ENCODE measurements around the gene SLC2A4RG.

- TF ChIP-seq CCAR2 (optimal IDR thresholded peaks at IDR 0.05; ENCODE audit: low read depth, low read length) (no peak), POLR2A (IDR thresholded peaks at IDR 0.05; ENCODE audit: insufficient read depth in 1 of 2, low read depth in 2 of 2, low read length in 2 of 2) (no peak), ZSCAN30 (CRISPR knock-in tag; IDR thresholded peaks at IDR 0.05) (no peak), CBX2 (IDR thresholded peaks at IDR 0.05; ENCODE audit: low read depth, low read length) (no peak), CBX2 (CRISPR knock-in tag; IDR thresholded peaks at IDR 0.05; ENCODE audit: low read depth) (no peak), CTCF (CRISPR knock-in tag; IDR thresholded peaks at IDR 0.05) (no peak), RAD21 (CRISPR knock-in tag; IDR thresholded peaks at IDR 0.05) (no peak), EZH2 (conservative IDR thresholded peaks at IDR 0.05; ENCODE audit: low read depth, low read length) (no peak)
- TF ChIP-seq, protein P1, sequence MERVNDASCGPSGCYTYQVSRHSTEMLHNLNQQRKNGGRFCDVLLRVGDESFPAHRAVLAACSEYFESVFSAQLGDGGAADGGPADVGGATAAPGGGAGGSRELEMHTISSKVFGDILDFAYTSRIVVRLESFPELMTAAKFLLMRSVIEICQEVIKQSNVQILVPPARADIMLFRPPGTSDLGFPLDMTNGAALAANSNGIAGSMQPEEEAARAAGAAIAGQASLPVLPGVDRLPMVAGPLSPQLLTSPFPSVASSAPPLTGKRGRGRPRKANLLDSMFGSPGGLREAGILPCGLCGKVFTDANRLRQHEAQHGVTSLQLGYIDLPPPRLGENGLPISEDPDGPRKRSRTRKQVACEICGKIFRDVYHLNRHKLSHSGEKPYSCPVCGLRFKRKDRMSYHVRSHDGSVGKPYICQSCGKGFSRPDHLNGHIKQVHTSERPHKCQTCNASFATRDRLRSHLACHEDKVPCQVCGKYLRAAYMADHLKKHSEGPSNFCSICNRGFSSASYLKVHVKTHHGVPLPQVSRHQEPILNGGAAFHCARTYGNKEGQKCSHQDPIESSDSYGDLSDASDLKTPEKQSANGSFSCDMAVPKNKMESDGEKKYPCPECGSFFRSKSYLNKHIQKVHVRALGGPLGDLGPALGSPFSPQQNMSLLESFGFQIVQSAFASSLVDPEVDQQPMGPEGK (CRISPR knock-in tag; IDR thresholded peaks at IDR 0.05) = no peak
These were observed 30.4 kb upstream of the SLC2A4RG start for GRCh38 chr20:63709149-63709527.

All from HepG2 (cell line).